Neural cell (in vitro differentiated cells): ENCODE measurements around the gene HAPSTR1. TPM values are rescaled to one million over a fixed set of nuclear protein-coding genes. Genes with fewer than 3 reads are reported as not detected.

Experiments
- H2AFZ ChIP-seq: fragments of 200-600, 300-800 bp; sonication (generic), shearing (Covaris generic); 2 replicates; pipeline ENCODE4 v1.6.0; 2014; ENCODE audit warnings: low read depth, mild to moderate bottlenecking, antibody characterized with exemption, low read length, moderate library complexity
- H3F3A ChIP-seq: fragments of 200-600 bp; shearing (Covaris generic); 2 replicates; pipeline ENCODE4 v1.6.1; 2016; ENCODE audit warnings: mild to moderate bottlenecking, moderate library complexity, mixed read lengths, antibody characterized with exemption, low read length; ENCODE audit not compliant: insufficient read depth, poor library complexity, severe bottlenecking
- H3K27ac ChIP-seq: fragments of 200-600, 300-800 bp; sonication (generic), shearing (Covaris generic); 2 replicates; pipeline ENCODE4 v1.5.1; 2014; ENCODE audit warnings: mild to moderate bottlenecking, low read length, moderate library complexity
- H3K27me3 ChIP-seq: fragments of 300-800, 200-600 bp; sonication (generic), shearing (Covaris generic); 2 replicates; pipeline ENCODE4 v1.6.0; 2014; ENCODE audit warnings: mild to moderate bottlenecking, low read depth, low read length, moderate library complexity; ENCODE audit not compliant: insufficient read depth
- H3K36me3 ChIP-seq: fragments of 300-800, 200-600 bp; sonication (generic), shearing (Covaris generic); 2 replicates; pipeline ENCODE4 v1.5.1; 2014; ENCODE audit warnings: mild to moderate bottlenecking, antibody characterized with exemption, low read length, moderate library complexity; ENCODE audit not compliant: insufficient read depth
- H3K4me2 ChIP-seq: fragments of 300-800, 200-600 bp; sonication (generic), shearing (Covaris generic); 2 replicates; pipeline ENCODE4 v1.6.0; 2014; ENCODE audit warnings: mild to moderate bottlenecking, low read length
- H3K4me3 ChIP-seq: fragments of 300-800, 200-600 bp; sonication (generic), shearing (Covaris generic); 2 replicates; pipeline ENCODE4 v1.5.1; 2014; ENCODE audit warnings: mild to moderate bottlenecking, low read length, moderate library complexity
- H3K79me2 ChIP-seq: fragments of 200-600 bp; shearing (Covaris generic); replicated peaks from 2 replicates; pipeline ENCODE4 v1.6.0; 2014; ENCODE audit warnings: mild to moderate bottlenecking, low read length, moderate library complexity; ENCODE audit not compliant: insufficient read depth
- H3K9ac ChIP-seq: fragments of 300-800, 200-600 bp; sonication (generic), shearing (Covaris generic); 2 replicates; pipeline ENCODE4 v1.6.1; 2016; ENCODE audit warnings: mild to moderate bottlenecking, low read length, mixed read lengths
- H3K9me2 ChIP-seq: fragments of 200-600 bp; shearing (Covaris generic); 2 replicates; pipeline ENCODE4 v1.6.1; 2016; ENCODE audit warnings: mild to moderate bottlenecking, low read length, mixed read lengths; ENCODE audit not compliant: insufficient read depth
- H3K9me3 ChIP-seq: fragments of 200-600, 300-800 bp; sonication (generic), shearing (Covaris generic); 2 replicates; pipeline ENCODE4 v1.6.1; 2016; ENCODE audit warnings: mild to moderate bottlenecking, mixed run types, low read length, moderate library complexity, mixed read lengths
- H4K20me1 ChIP-seq: fragments of 200-600 bp; shearing (Covaris generic); 2 replicates; pipeline ENCODE4 v1.6.1; 2016; ENCODE audit warnings: mild to moderate bottlenecking, mixed run types; ENCODE audit not compliant: insufficient read depth
- CTCF ChIP-seq: fragments of 450-650 bp; IDR thresholded peaks from 2 replicates; pipeline ENCODE4 v1.5.1; 2014; ENCODE audit warnings: antibody characterized with exemption, mild to moderate bottlenecking, moderate library complexity; ENCODE audit not compliant: poor library complexity, severe bottlenecking
- EP300 ChIP-seq: fragments of 450-650 bp; conservative IDR thresholded peaks from 2 replicates; pipeline ENCODE4 v1.6.1; 2014; ENCODE audit warnings: antibody characterized with exemption, mild to moderate bottlenecking, moderate library complexity; ENCODE audit not compliant: poor library complexity, severe bottlenecking
- EZH2 ChIP-seq: fragments of 200-600, 300-800 bp; shearing (Covaris generic), sonication (generic); IDR thresholded peaks from 2 replicates; pipeline ENCODE4 v1.6.1; 2014; ENCODE audit warnings: antibody characterized with exemption, low read length, borderline replicate concordance, mild to moderate bottlenecking; ENCODE audit not compliant: insufficient read depth, poor library complexity, severe bottlenecking
- MXI1 ChIP-seq: fragments of 450-650 bp; conservative IDR thresholded peaks from 2 replicates; pipeline ENCODE4 v1.6.1; 2014; ENCODE audit warnings: antibody characterized with exemption, mild to moderate bottlenecking; ENCODE audit not compliant: poor library complexity, severe bottlenecking
- POLR2AphosphoS5 ChIP-seq: IDR thresholded peaks from 2 replicates; pipeline ENCODE4 v1.6.1; 2012
- RAD21 ChIP-seq: fragments of 450-650 bp; conservative IDR thresholded peaks from 2 replicates; pipeline ENCODE4 v1.6.1; 2014; ENCODE audit warnings: antibody characterized with exemption, mild to moderate bottlenecking, moderate library complexity
- REST ChIP-seq: IDR thresholded peaks from 2 replicates; pipeline ENCODE4 v1.6.1; 2012; ENCODE audit warnings: borderline replicate concordance
- SMC3 ChIP-seq: fragments of 450-650 bp; conservative IDR thresholded peaks from 2 replicates; pipeline ENCODE4 v1.6.1; 2014; ENCODE audit warnings: antibody characterized with exemption, mild to moderate bottlenecking, moderate library complexity; ENCODE audit not compliant: poor library complexity
- TAF1 ChIP-seq: IDR thresholded peaks from 2 replicates; pipeline ENCODE4 v1.6.1; 2012; ENCODE audit warnings: low read depth
- polyA plus RNA-seq: library from polyadenylated mRNA; depleted of rRNA; stranded (reverse); fragments of >200 nt; gene quantifications from 2 replicates; pipeline ENCODE4 v1.2.3, GENCODE V29; 2014

The HAPSTR1 gene
- polyA plus RNA-seq, 1 donor from 2014 or later = 60.7 TPM

- Histone ChIP-seq H3K27me3 (peaks cover 2% of the 10 kb centered on the region), H3F3A (no peaks in the 10 kb centered on the region), H3K27ac (no peak overlapping the region), H3K9me2 (no peaks in the 10 kb centered on the region), H4K20me1 (peaks cover 63% of the 10 kb centered on the region), H3K36me3 (peaks cover 6% of the 10 kb centered on the region), H3K9me3 (no peaks in the 10 kb centered on the region), H2AFZ (no peak overlapping the region), H3K4me2 (peak overlapping the region; percentile 97), H3K9ac (no peak overlapping the region), H3K79me2 (peaks cover 85% of the 10 kb centered on the region), H3K4me3 (peak overlapping the region; percentile 96)
- TF ChIP-seq REST = no peak
- TF ChIP-seq MXI1 = no peak
- no peak for TF ChIP-seq TAF1
Measured at GRCh38 chr16:9095171-9095570, 3.7 kb downstream of the HAPSTR1 start.

- H3K27ac ChIP-seq = no peak overlapping the region
- no peaks in the 10 kb centered on the region for H3K9me3 ChIP-seq
- H3K27me3 ChIP-seq = no peaks in the 10 kb centered on the region
- H3K36me3 ChIP-seq = peaks cover 6% of the 10 kb centered on the region
- H3K4me3 ChIP-seq = peak overlapping the region; percentile 96
- TF ChIP-seq EZH2 (no peak), TAF1 (no peak), SMC3 (no peak), RAD21 (no peak), POLR2AphosphoS5 (no peak), CTCF (no peak), MXI1 (no peak), EP300 (no peak)
- no peaks in the 10 kb centered on the region for H3F3A ChIP-seq
- H3K9ac ChIP-seq = no peak overlapping the region
- H4K20me1 ChIP-seq = peaks cover 65% of the 10 kb centered on the region
- H3K4me2 ChIP-seq = peak overlapping the region; percentile 97
- H3K9me2 ChIP-seq = no peaks in the 10 kb centered on the region
- peaks cover 91% of the 10 kb centered on the region for H3K79me2 ChIP-seq
- no peak overlapping the region for H2AFZ ChIP-seq
Measured at GRCh38 chr16:9095656-9096397, 4.4 kb downstream of the HAPSTR1 start.
